ENCODE data around the gene CABCOCO1. TPM values are rescaled to one million over a fixed set of nuclear protein-coding genes. Genes with fewer than 3 reads are reported as not detected.
"Not testable (repeated sequence)": the region's sequence is repeated elsewhere in the genome, so short reads cannot be mapped to it uniquely, and the experiment has no call there.

Gene CABCOCO1
- total and polyA plus RNA-seq, 2 of the 13 experiments (the other 11 are each of a cell fraction or from before 2014, with no cell fraction given): not detected

DNA sequence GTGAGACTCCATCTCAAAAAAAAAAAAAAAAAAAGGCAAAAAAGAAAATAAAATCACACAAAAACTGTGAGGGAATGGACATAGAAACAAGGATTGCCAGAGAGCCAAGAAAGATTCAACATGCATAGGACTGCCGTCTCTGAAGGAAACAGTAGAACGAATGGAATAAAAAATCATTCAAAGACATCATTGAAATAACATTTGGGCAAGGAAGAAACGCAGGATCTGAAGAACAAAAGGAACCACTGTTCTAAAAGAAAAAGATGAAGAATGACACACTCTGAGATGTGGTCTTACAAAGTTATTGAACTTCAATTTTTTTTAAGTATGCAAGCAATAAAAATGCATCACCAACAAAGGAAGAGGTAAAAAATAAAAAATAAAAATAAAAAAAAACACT, 57.2 kb downstream of the CABCOCO1 start (continued):
- TF ChIP-seq, protein P1, sequence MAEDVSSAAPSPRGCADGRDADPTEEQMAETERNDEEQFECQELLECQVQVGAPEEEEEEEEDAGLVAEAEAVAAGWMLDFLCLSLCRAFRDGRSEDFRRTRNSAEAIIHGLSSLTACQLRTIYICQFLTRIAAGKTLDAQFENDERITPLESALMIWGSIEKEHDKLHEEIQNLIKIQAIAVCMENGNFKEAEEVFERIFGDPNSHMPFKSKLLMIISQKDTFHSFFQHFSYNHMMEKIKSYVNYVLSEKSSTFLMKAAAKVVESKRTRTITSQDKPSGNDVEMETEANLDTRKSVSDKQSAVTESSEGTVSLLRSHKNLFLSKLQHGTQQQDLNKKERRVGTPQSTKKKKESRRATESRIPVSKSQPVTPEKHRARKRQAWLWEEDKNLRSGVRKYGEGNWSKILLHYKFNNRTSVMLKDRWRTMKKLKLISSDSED (CRISPR knock-in tag; IDR thresholded peaks at IDR 0.05): no peak
- TF ChIP-seq ZNF333 (CRISPR knock-in tag; IDR thresholded peaks at IDR 0.05; ENCODE audit: borderline replicate concordance): no peak

DNA sequence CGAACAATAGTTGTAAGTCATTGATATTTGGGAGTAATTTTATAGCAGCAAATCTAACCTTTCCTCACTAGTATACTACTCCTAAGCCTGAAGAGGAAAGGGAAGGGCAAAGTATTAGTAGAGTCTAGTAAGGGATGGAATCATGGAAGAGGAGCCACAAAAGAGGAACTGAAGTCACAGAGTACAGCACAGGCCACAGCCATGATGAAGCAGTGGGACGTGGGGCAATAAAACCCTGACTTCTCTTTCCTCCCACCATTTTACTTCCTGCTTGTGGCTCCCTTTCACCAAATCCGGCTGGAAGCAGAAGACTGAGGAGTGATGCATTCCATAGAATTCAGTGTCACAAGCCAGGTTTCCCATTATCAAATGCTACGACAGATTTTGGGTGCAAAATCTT, 58.7 kb downstream of the CABCOCO1 start:
- 22% methylated on average over 4 of the region's 4 CpGs for WGBS (ENCODE audit: low lambda C conversion rate)
- Histone ChIP-seq H3K27ac (ENCODE audit: extremely low read length, insufficient read depth, low read length) (no peak overlapping the region), H3K4me1 (ENCODE audit: insufficient read depth, low read length) (no peaks in the 10 kb centered on the region), H4K20me1 (ENCODE audit: insufficient read depth, low read length) (no peaks in the 10 kb centered on the region), H3K4me2 (ENCODE audit: low read depth, low read length) (no peak overlapping the region), H3K4me3 (replicated peaks in 1 of 3; ENCODE audit: insufficient read depth in 1 of 3, low read depth in 2 of 3, low read length in 3 of 3) (no peak overlapping the region), H3K27me3 (ENCODE audit: control insufficient read depth in 1 of 2, insufficient read depth in 2 of 2, low read length in 2 of 2) (no peaks in the 10 kb centered on the region), H3K36me3 (replicated peaks in 1 of 2; ENCODE audit: control insufficient read depth in 1 of 2, insufficient read depth in 2 of 2, low read length in 2 of 2) (no peaks in the 10 kb centered on the region), H3K79me2 (ENCODE audit: insufficient read depth, low read length) (no peaks in the 10 kb centered on the region), H3K9ac (ENCODE audit: insufficient read depth, low read depth, low read length) (no peak overlapping the region), H2AFZ (ENCODE audit: low read length) (no peak overlapping the region), H3K9me3 (ENCODE audit: low read length) (no peaks in the 10 kb centered on the region)
- no peak for DNase-seq (ENCODE audit: low spot score)
- BruUV-seq (replicated peaks): no TSS peak
- ATAC-seq: no peak
- no peak for FAIRE-seq
- intact Hi-C loops (cut with micrococcal nuclease; ENCODE audit: unreplicated experiment) (no loop called here), in situ Hi-C loops (cut with HindIII; ENCODE audit: extremely low pct_ligation_motif_present, low pct_unique_long_range_greater_than_20kb) (no loop called here)
- no peak for TF ChIP-seq ESRRA (CRISPR knock-in tag; IDR thresholded peaks at IDR 0.05; ENCODE audit: low read depth)
- no peak for TF ChIP-seq TAF15 (IDR thresholded peaks at IDR 0.05; ENCODE audit: low read depth, low read length, poor library complexity, severe bottlenecking)
- no peak for TF ChIP-seq ZNF441 (CRISPR knock-in tag; IDR thresholded peaks at IDR 0.05; ENCODE audit: borderline replicate concordance)
- no peak for TF ChIP-seq ZNF720 (CRISPR knock-in tag; IDR thresholded peaks at IDR 0.05)
- no peak for TF ChIP-seq SNAPC2 (CRISPR knock-in tag; IDR thresholded peaks at IDR 0.05)
- TF ChIP-seq PTBP1 (IDR thresholded peaks at IDR 0.05; ENCODE audit: low read depth, low read length, poor library complexity, severe bottlenecking): no peak
- ChIA-PET CTCF (ENCODE audit: low intra/inter-chr PET ratio, low total read pairs) (no interaction called here), POLR2A (no interaction called here)

DNA sequence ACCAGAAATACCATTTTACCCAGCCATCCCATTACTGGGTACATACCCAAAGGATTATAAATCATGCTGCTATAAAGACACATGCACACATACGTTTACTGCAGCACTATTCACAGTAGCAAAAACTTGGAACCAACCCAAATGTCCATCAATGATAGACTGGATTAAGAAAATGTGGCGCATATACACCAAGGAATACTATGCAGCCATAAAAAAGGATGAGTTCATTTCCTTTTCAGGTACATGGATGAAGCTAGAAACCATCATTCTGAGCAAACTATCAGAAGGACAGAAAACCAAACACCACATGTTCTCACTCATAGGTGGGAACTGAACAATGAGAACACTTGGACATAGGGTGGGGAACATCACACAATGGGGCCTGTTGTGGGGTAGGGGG, 62.5 kb downstream of the CABCOCO1 start:
- H2AFZ ChIP-seq (ENCODE audit: low read length); ATAC-seq; H3K27me3 ChIP-seq (ENCODE audit: control insufficient read depth in 1 of 2, insufficient read depth in 2 of 2, low read length in 2 of 2); H3K9ac ChIP-seq (ENCODE audit: insufficient read depth, low read depth, low read length); in situ Hi-C loops (cut with HindIII; ENCODE audit: extremely low pct_ligation_motif_present, low pct_unique_long_range_greater_than_20kb); H3K36me3 ChIP-seq (replicated peaks in 1 of 2; ENCODE audit: control insufficient read depth in 1 of 2, insufficient read depth in 2 of 2, low read length in 2 of 2); H3K79me2 ChIP-seq (ENCODE audit: insufficient read depth, low read length); H3K4me3 ChIP-seq (replicated peaks in 1 of 3; ENCODE audit: insufficient read depth in 1 of 3, low read depth in 2 of 3, low read length in 3 of 3); H3K4me1 ChIP-seq (ENCODE audit: insufficient read depth, low read length); DNase-seq (ENCODE audit: low spot score); intact Hi-C loops (cut with micrococcal nuclease; ENCODE audit: unreplicated experiment); H3K4me2 ChIP-seq (ENCODE audit: low read depth, low read length); H3K9me3 ChIP-seq (ENCODE audit: low read length); BruUV-seq (replicated peaks); H3K27ac ChIP-seq (ENCODE audit: extremely low read length, insufficient read depth, low read length); FAIRE-seq; CTCF ChIA-PET (ENCODE audit: low intra/inter-chr PET ratio, low total read pairs); POLR2A ChIA-PET; H4K20me1 ChIP-seq (ENCODE audit: insufficient read depth, low read length): not testable (repeated sequence)
- WGBS (ENCODE audit: low lambda C conversion rate): 30% methylated on average over 2 of the region's 2 CpGs

All from HepG2 (cell line).